Endothelial cell of umbilical vein (primary cell): Measurements from ENCODE around the gene RIPOR3. TPM values are rescaled to one million over a fixed set of nuclear protein-coding genes. Genes with fewer than 3 reads are reported as not detected.

Experiments
- BruUV-seq: library from RNA; stranded (reverse); fragments of 400-500 nt; replicated peaks from 2 replicates; lab custom pipeline; 2021; lab: Mats Ljungman, UMichigan
- CTCF ChIA-PET: fragments of 300-600, 350-600 bp; sonication (Branson Sonifier 250); formaldehyde crosslinking; loops from one replicate; lab custom pipeline; 2021; ENCODE audit warnings: antibody characterized with exemption, inconsistent platforms; lab: Charles Lee
- POLR2A ChIA-PET: fragments of 300-600, 350-600 bp; sonication (Branson Sonifier 250); formaldehyde crosslinking; loops from one replicate; lab custom pipeline; 2021; ENCODE audit warnings: antibody characterized with exemption, inconsistent platforms; lab: Charles Lee
- DNase-seq: peaks from one replicate; pipeline ENCODE4 v3.0.0-alpha.2; 2011; ENCODE audit warnings: low read depth, low spot score
- FAIRE-seq: peaks from 2 replicates; lab custom pipeline; 2011; peaks lifted over from hg19 to GRCh38; lab: Jason Lieb, UNC
- H2AFZ ChIP-seq: 2 replicates; pipeline ENCODE4 v1.6.0; 2012; ENCODE audit warnings: low read depth, low read length, control low read depth, inconsistent platforms
- H3K27ac ChIP-seq: 2 replicates; pipeline ENCODE4 v1.5.1; 2011; ENCODE audit warnings: low read depth, mild to moderate bottlenecking, control low read depth, low read length, moderate library complexity; ENCODE audit not compliant: insufficient read depth
- H3K27me3 ChIP-seq, 2 experiments: 2 replicates each; pipeline versions ENCODE4 v1.6.0 to v1.6.1; 2011; ENCODE audit warnings: low read length in 2 of 2, mixed read lengths in 1 of 2; ENCODE audit not compliant: control insufficient read depth in 2 of 2, insufficient read depth in 2 of 2
- H3K36me3 ChIP-seq, 2 experiments: 2 replicates in 1 of 2; 3 replicates in 1 of 2; pipeline ENCODE4 v1.5.1; 2011; ENCODE audit warnings: low read length in 2 of 2, mild to moderate bottlenecking in 1 of 2, moderate library complexity in 1 of 2; ENCODE audit not compliant: control insufficient read depth in 2 of 2, insufficient read depth in 2 of 2; ENCODE audit errors: extremely low read depth in 1 of 2
- H3K4me1 ChIP-seq: 3 replicates; pipeline ENCODE4 v1.5.1; 2011; ENCODE audit warnings: mild to moderate bottlenecking, low read length; ENCODE audit not compliant: control insufficient read depth, insufficient read depth; ENCODE audit errors: extremely low read depth
- H3K4me2 ChIP-seq: 2 replicates; pipeline ENCODE4 v1.6.1; 2011; ENCODE audit warnings: low read length, control low read depth, mixed read lengths; ENCODE audit not compliant: insufficient read depth
- H3K4me3 ChIP-seq, 3 experiments: fragments of 200-600 bp in 1 of 3; sonication (generic), shearing (Covaris generic) in 1 of 3; replicated peaks in 1 of 3; 2 replicates each; pipeline ENCODE4 v1.5.1; 2011 to 2016; ENCODE audit warnings: control low read depth in 3 of 3, low read length in 3 of 3, mild to moderate bottlenecking in 2 of 3, inconsistent platforms in 1 of 3, low read depth in 1 of 3, moderate library complexity in 1 of 3; ENCODE audit not compliant: insufficient read depth in 1 of 3
- H3K79me2 ChIP-seq: 2 replicates; pipeline ENCODE4 v1.6.0; 2012; ENCODE audit warnings: low read length, inconsistent platforms; ENCODE audit not compliant: control insufficient read depth, insufficient read depth
- H3K9ac ChIP-seq: replicated peaks from 2 replicates; pipeline ENCODE3; 2011; ENCODE audit warnings: low read length, control low read depth; ENCODE audit not compliant: insufficient read depth; ENCODE audit errors: extremely low read depth
- H3K9me1 ChIP-seq: replicated peaks from 3 replicates; pipeline ENCODE4 v1.6.0; 2011; ENCODE audit warnings: mild to moderate bottlenecking, low read length; ENCODE audit not compliant: control insufficient read depth, insufficient read depth; ENCODE audit errors: extremely low read depth
- H3K9me3 ChIP-seq: replicated peaks from 2 replicates; pipeline ENCODE4 v1.5.1; 2012; ENCODE audit warnings: low read length, inconsistent platforms; ENCODE audit not compliant: control insufficient read depth, insufficient read depth
- H4K20me1 ChIP-seq: replicated peaks from 2 replicates; pipeline ENCODE3; 2011; ENCODE audit warnings: mild to moderate bottlenecking, low read length; ENCODE audit not compliant: control insufficient read depth, insufficient read depth; ENCODE audit errors: extremely low read depth
- EZH2 ChIP-seq: IDR thresholded peaks from 2 replicates; pipeline ENCODE4 v1.6.1; 2012; ENCODE audit warnings: borderline replicate concordance, low read depth, mild to moderate bottlenecking, moderate library complexity, low read length, inconsistent platforms; ENCODE audit not compliant: severe bottlenecking
- FOS ChIP-seq: IDR thresholded peaks from 2 replicates; pipeline ENCODE4 v1.6.1; 2011; ENCODE audit warnings: mild to moderate bottlenecking, low read length, moderate library complexity, borderline replicate concordance; ENCODE audit not compliant: insufficient read depth
- GATA2 ChIP-seq: IDR thresholded peaks from 2 replicates; pipeline ENCODE4 v1.7.0; 2011; ENCODE audit warnings: low read depth, mild to moderate bottlenecking, moderate library complexity, mixed read lengths, low read length; ENCODE audit not compliant: insufficient read length, insufficient read depth
- JUN ChIP-seq: IDR thresholded peaks from 2 replicates; pipeline ENCODE4 v1.6.1; 2011; ENCODE audit warnings: borderline replicate concordance, low read depth; ENCODE audit not compliant: insufficient read length, insufficient read depth
- MAX ChIP-seq: IDR thresholded peaks from 2 replicates; pipeline ENCODE4 v1.6.1; 2011; ENCODE audit not compliant: insufficient read depth, insufficient read length
- MYC ChIP-seq: IDR thresholded peaks from one replicate; pipeline ENCODE4 v1.6.1; 2011; ENCODE audit warnings: mild to moderate bottlenecking, low read depth, low read length
- POLR2A ChIP-seq: IDR thresholded peaks from 2 replicates; pipeline ENCODE4 v1.6.1; 2012; ENCODE audit warnings: low read depth, mild to moderate bottlenecking, control low read depth, low read length
- POLR2AphosphoS5 ChIP-seq: IDR thresholded peaks from 2 replicates; pipeline ENCODE4 v1.6.1; 2012; ENCODE audit warnings: low read depth, mild to moderate bottlenecking, control low read depth, low read length, moderate library complexity; ENCODE audit not compliant: insufficient read depth
- dilution Hi-C: fragments of 300-500 bp; cut with MboI; formaldehyde crosslinking; loops from one replicate; pipeline ENCODE4 v1.15.0; 2019; ENCODE audit warnings: low sequenced_read_pairs; ENCODE audit not compliant: extremely low pct_ligation_motif_present
- intact Hi-C: fragments of 100-400 bp; cut with micrococcal nuclease; formaldehyde crosslinking; loops from one replicate; pipeline ENCODE4 v1.10.0; 2022
- polyA plus RNA-seq, 4 experiments: library from polyadenylated mRNA; depleted of rRNA in 3 of 4; stranded (reverse) in 3 of 4; unstranded in 1 of 4; fragments of >200 nt; gene quantifications; 2 replicates each; pipeline versions ENCODE4 v1.2.1 to v1.2.3, GENCODE V29; 2011 to 2012; ENCODE audit warnings: missing spikeins in 1 of 4
- total RNA-seq: library from RNA; stranded (reverse); gene quantifications from 2 replicates; pipeline ENCODE4 v1.2.3, GENCODE V29; 2021
- TF ChIP-seq, protein P1 (sequence below), 2 donors: IDR thresholded peaks; 1 replicate in 1 of 2; 2 replicates in 1 of 2; pipeline ENCODE4 v1.5.1; 2011; ENCODE audit warnings: low read length in 2 of 2, mild to moderate bottlenecking in 2 of 2, moderate library complexity in 2 of 2, control low read depth in 1 of 2, inconsistent platforms in 1 of 2, low read depth in 1 of 2; ENCODE audit not compliant: insufficient read depth in 1 of 2; ENCODE audit errors: extremely low read depth in 1 of 2

Gene RIPOR3
- total and polyA plus RNA-seq, 2 donors (not counting 3 experiments of a cell fraction or from before 2014, with no cell fraction given): not detected

DNA sequence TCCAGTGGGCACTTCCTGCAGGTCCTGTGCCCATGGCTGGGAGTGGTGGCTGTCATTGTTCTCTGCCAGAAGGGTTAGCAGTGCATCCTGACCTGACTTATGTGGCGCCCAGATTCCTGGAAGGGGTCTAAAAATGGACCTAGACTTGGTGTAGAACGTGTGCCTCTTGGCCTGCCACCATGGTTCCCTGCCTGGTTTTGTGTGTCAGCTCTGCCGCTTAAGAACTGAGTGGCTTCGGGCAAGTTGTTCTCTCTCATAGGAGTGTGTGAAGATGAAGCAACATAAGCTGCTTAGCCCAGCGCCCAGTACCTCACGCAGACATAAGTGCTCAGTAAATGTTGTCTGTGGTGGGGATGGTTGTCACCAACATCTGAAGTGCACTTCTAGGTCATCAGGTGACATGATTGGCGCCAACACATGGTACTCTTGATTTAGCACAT lies 129.1 kb downstream of the RIPOR3 start:
- Histone ChIP-seq H3K27ac (peak overlapping the region; percentile 84), H3K36me3 (peaks cover 10 to 16% of the 10 kb centered on the region in 2 experiments), H2AFZ (no peak overlapping the region), H3K4me3 (no peak overlapping the region), H3K27me3 (no peaks in the 10 kb centered on the region), H3K9me3 (no peaks in the 10 kb centered on the region), H4K20me1 (no peaks in the 10 kb centered on the region), H3K79me2 (peaks cover 64% of the 10 kb centered on the region), H3K9me1 (no peaks in the 10 kb centered on the region), H3K4me1 (peaks cover 47% of the 10 kb centered on the region), H3K4me2 (peak overlapping the region; percentile 49), H3K9ac (peak overlapping the region; percentile 69)
- dilution Hi-C loops (no loop called here), intact Hi-C loops (no loop called here)
- CTCF ChIA-PET: interaction anchor here (1.0 to 11.7 kb wide), 11 partner anchors 9 to 79 kb away, joined by 4 to 99 read pairs (median 7); partner anchors contain the start of gene PTPN1
- no peak for DNase-seq
- no peak for TF ChIP-seq EZH2
- no peak for TF ChIP-seq MAX
- TF ChIP-seq, protein P1, sequence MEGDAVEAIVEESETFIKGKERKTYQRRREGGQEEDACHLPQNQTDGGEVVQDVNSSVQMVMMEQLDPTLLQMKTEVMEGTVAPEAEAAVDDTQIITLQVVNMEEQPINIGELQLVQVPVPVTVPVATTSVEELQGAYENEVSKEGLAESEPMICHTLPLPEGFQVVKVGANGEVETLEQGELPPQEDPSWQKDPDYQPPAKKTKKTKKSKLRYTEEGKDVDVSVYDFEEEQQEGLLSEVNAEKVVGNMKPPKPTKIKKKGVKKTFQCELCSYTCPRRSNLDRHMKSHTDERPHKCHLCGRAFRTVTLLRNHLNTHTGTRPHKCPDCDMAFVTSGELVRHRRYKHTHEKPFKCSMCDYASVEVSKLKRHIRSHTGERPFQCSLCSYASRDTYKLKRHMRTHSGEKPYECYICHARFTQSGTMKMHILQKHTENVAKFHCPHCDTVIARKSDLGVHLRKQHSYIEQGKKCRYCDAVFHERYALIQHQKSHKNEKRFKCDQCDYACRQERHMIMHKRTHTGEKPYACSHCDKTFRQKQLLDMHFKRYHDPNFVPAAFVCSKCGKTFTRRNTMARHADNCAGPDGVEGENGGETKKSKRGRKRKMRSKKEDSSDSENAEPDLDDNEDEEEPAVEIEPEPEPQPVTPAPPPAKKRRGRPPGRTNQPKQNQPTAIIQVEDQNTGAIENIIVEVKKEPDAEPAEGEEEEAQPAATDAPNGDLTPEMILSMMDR (IDR thresholded peaks at IDR 0.05; ENCODE audit: extremely low read depth in 1 of 2, insufficient read depth in 1 of 2, low read depth in 1 of 2, low read length in 2 of 2): no peak
- TF ChIP-seq GATA2: no peak
- TF ChIP-seq FOS: no peak
- TF ChIP-seq POLR2AphosphoS5: no peak
- no peak for TF ChIP-seq POLR2A
- no peak for TF ChIP-seq MYC
- TF ChIP-seq JUN: no peak
- BruUV-seq: no TSS peak
- POLR2A ChIA-PET: interaction anchor here (1.3 to 1.6 kb wide), 2 partner anchors 49 to 52 kb away, joined by 3 to 16 read pairs; partner anchors contain the start of gene PTPN1
- FAIRE-seq: no peak
